NCI-H524 (cell line): Measurements from ENCODE around the gene LCT.
"Not testable (repeated sequence)": the region's sequence is repeated elsewhere in the genome, so short reads cannot be mapped to it uniquely, and the experiment has no call there.

Source experiments
- DNase-seq, 2 experiments: peaks; one replicate each; lab custom pipeline; 2025; lab: John Stamatoyannopoulos, UW

The LCT gene

DNA sequence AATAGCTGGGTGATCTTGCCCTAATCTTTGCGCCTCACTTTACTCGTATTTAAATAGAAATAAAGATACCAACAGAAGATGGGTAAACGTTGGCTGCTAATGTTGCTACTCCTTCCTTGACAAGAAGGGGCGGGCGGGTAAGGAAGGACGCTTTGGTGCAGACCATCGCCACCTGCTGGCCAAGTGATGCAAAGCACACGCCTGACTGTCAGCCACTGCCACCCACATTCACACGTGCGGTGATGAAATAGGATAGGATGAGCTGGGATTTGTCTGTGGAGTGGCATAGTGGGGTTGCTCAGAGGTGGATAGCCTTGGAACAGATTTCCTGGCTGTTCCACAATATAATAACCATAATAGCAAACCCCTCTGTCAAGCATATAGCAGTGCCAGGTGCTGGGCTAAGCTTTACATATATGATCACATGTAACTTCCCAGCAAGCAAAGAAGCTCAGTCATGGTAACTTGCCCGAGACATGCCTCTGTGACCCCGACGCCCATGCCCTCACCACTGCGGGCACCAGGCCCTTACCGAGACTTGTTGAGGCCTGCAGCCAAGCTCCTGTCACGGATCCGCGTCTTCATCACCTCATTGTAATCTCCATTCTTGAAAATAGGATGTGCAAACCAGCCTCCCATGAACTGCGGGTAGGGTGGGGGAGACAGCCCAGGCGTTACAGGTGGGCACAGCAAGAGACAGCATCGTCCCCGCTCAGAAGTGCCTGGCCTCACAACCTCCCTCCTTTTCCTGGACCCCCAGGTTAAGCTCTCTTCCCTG lies 39.3 kb downstream of the LCT start:
- DNase-seq = peak; percentile 23 to 71

DNA sequence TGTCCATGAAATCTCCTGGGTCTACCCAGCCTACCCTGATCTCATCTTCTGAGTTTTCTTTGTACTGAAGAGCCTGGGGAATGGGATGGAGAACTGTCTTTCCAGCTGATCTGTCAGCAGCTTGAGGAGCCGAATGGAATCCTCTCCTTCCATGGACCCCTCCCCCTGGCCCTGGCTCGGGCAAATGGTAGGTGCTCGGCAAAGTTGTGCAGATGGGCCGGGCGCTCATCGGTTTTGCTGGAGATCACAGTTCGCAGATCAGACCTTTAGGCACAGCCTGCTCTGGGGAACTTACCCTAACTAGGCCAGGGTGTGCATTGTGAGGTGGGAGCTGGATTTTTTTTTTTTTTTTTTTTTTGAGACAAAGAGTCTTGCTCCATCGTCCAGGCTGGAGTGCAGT lies 40.4 kb downstream of the LCT start:
- no peak for DNase-seq

DNA sequence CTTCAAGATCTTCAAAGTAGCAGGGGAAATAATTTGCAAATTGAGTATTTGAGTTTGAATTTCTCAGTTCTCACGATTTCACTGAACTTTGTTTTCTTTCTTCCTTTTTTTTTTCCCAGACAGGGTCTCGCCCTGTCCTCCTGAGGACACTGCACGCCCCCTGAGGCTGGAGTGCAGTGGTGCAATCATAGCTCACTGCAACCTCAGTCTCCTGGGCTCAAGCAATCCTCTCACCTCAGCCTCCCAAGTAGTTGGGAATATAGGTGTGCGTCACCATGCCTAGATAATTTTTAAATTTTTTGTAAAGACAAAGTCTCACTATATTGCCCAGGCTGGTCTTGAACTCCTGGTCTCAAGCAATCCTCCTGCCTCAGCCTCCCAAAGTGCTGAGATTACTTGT lies 41.3 kb downstream of the LCT start:
- DNase-seq = not testable (repeated sequence)

DNA sequence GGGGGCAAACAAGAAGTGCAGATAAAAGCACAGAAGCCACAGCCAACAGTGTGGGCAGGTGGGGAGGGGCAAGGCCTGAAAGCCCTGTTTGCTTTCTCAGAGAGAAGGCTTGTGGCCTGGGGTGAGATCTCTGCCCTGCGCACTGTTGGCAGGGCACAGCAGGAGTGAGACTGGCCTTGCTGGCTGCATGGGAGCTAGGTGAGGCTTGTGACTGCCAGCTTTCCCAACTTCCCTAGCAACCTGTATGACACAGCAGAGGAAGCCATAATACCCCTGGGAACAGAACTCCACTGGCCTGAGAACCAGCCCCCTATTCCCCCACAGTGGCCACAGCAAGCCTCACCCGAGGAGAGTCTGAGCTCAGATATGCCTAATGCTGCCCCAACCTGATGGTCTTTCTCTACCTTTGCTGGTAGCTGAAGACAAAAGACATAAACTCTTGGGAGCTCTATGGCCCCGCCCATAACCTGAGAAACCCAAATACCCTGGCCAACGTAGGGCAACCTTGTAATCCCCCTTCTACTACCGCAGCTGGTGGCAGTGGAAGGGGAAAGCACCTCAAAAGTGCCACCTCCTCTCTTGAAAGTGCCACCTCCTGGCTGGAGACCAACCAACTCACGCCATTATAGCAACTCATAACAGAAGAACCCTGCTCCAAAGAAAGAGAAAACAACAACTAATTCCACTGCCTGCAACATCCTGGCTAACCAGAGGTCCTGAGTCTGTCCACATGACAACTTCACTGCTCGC lies 44.4 kb downstream of the LCT start:
- no peak for DNase-seq

DNA sequence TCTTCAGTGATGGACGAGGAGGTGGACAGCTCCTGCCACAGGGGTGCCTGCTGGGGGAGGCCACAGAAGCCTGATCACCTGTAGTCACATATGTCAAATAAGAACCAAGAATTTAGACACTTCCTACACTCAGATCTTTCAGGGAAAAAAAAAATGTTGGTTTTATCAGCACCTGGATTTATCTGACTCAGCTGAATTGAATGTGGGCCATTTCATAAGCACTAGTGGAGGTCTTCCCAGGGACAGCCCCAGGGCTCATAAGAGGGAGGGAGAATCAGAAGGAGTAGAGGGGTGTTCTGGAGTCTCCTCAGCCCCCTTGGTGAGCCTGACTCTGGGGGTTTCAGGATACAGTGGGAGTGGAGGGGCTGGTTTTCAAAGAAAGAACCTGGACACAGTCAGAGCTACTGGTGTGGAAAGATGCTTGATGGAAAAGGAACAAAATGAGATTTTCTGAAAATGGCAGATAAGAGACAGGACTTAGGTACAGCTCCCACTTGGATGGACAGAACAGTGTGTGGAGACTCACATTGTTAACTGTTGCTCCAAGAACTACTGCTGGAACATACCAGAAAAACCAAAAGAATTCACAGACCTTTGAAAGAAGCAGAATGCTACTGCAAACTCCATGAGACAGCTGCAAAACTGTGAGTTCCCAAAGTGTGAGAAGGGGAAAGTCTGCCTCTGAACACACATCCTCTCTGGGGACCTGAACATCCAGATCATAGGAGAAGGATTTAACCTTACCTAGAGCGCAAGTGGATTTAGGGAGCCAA lies 45.4 kb downstream of the LCT start:
- no peak for DNase-seq

DNA sequence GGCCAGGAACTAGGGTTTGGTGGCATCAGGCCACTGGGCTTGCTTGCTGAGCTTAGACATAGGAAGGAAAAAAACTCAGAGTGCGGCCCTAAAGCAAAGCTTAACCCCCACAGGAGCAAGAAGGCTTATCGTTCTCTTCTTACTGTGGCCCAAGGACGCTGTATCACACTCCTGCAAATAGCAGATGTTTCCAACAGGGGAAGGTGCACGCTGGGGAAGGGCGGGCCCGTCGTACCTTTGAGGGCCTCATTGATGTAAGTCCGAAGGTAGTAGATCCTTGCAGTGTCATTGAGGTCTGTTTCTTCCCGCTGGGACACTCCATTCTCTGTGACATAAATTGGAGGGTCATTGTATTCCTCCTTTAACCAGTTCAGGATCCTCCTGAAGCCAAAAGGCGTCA lies 46.6 kb downstream of the LCT start:
- DNase-seq = no peak

DNA sequence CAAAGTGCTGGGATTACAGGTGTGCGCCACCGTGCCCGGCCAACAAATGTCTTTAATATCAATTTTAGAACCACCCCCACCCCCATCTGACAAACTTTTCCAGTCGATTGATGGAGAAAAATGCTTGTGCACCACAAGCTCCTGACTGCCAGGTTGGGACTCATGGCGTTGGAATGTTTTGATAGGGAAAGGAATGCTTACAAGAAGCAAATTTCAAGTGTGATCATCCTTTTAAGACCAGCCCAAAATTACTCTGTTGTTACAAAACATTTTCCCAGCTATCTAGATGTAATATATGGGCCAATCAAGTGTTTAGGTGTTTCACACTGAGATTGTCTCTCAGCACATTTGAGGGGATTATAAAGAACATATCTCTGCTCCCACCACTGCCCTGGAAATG lies 50.2 kb downstream of the LCT start:
- no peak for DNase-seq

DNA sequence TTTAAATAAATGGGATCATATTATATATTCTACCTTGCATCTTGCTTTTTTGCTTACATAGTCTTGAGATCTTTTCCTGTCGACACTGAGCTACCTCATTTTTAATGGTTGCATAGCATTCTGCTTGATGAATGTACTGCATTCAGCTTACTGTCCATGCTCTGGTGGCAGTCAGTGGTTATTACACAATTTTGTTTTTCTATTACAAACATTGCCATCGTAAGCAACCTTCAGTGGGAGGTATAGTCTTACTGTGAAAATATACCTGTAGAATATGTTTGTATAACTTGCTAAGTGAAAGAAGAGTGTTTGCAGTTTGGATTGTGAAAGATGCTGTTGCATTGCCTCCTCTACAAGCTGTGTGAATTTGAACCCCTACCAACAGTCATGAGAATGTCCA lies 52.0 kb downstream of the LCT start:
- no peak for DNase-seq

DNA sequence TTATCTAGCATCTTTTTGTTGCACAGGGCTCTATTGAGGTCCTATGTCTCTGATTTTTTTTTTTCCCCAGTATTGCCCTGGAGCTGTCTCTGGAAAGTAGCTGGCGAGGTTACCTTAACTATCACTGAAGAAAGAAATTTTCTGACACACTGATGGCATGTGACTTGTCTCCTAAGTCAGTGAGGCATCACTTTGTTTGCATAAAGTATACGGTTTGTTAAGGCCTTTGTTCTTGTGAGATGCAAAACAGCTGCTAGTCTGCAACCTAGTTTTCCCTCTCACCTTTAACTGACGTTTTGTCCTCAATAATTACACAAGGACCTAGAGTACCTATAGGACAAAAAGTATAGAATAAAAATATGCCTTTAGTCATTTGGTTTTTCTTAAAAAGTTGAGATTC lies 53.5 kb downstream of the LCT start:
- DNase-seq = no peak

DNA sequence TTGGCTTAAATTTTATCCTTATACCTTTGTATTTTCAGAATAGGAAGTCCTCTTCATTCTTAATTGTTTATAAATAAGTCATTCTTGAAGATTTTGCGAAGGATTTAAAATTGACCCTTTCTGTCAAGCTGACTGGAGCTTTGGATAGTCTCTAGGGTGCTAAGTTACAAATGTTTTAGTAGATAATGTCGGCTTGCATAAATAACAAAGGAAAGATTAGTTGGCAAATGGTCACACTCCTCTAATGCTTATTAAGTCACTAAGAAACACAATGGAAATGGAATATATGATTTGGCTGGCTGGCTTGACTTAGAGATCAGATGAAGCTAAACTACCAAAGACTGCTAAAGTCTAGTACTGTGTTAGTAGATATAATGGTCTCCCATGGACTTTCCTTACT lies 54.8 kb downstream of the LCT start:
- no peak for DNase-seq

DNA sequence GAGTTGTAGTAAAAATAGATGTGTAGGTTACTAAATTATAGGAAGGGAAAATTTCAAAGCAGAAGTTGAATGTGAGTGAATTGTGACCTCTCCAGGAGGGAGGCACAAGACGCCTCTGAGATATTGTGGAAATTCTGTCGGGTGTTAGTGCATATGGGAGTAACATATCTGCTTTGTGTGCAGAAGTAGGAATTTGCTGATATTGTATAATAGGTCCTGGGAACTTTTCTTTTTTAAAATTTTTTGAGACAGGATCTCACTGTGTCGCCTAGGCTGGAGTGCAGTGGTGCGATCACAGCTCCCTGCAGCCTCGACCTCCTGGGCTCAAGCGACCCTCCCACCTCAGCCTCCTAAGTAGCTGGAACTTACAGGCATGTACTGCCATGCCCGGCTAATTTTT lies 60.6 kb downstream of the LCT start:
- no peak for DNase-seq

DNA sequence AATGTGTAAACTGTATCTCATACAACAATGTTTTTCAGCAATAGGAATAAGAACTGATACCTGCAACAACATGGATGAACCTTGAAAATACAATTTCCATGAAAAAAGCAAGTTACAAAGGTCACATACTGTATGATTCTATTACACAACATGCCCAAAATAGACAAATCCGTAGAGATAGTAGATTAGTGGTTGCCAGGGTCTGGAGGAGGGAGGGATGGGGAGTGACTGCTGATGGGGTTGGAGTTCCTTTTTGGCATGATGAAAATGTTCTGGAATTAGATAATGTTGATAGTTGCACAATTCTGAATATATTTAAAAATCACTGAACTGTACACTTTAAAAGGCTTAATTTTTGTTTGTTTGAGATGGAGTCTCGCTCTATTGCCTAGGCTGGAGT lies 61.6 kb downstream of the LCT start:
- DNase-seq = no peak

DNA sequence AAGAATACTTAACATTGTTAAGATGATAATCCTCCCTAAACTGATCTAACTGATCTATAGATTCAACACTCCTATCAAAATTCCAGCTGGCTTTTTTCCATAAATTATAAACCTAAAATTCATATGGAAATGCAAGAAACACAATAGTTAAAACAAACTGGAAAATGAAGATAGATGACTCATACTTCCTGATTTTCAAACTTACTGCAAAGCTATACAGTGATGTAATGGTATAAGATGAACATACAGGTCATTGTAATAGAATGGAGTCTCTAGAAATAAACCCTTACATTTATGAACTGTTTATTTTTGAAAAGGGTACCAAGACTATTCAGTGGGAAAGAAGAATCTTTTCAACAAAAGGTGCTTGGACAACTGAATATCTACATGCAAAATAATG lies 63.1 kb downstream of the LCT start:
- DNase-seq = no peak

DNA sequence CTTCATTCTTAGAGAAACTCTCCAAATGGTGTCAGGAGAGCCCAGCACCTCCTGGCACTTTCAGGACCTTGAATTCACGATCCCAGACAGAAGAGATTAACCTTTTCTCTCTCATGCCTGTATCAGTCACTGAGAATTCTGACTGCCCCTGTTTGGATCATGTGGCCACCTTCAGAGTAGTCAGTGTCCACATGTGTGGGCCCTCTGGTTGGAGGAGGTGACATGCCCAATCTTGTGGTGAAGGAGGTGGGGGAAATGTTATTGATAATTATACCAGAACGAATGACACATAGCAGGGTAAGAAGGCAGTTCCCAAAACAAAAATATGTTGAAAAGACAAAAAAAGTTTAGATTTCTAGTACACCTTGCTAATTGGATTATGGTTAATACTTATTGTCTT lies 63.7 kb downstream of the LCT start:
- no peak for DNase-seq

DNA sequence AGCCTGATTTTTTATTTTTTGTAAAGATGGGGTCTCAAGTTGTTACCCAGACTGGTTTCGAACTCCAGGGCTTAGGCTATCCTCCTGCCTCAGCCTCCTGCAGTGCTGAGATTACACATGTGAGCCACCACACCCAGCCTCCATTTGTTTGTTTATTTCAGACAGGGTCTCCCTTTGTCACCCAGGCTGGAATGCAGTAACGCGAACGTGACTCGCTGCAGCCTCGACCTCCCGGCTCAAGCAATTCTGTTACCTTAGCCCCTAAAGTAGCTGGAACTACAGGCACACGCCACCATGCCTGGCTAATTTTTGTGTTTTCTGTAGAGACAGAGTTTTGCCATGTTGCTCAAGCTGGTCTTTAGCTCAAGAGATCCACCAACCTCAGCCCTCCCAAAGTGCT lies 68.1 kb downstream of the LCT start:
- no peak for DNase-seq

DNA sequence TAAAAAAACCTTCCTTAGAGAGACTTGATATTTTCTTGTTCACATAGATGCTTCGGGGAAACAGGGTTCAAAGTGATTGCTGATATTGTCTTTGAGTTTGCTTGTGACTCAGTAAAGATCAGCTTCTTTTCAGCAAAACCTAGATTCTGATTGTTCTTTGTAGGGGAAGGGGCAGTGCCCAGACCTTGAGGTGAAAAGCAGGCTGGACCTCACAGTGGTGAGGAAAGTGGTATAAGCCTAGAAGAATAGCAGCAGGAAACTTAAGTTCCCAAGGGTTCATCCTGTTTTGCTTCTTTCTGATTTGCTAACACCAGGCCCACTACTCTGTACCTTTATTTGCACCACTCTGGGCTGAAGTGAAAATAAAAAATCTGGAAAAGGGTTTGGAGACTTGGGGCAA lies 74.5 kb downstream of the LCT start:
- no peak for DNase-seq

DNA sequence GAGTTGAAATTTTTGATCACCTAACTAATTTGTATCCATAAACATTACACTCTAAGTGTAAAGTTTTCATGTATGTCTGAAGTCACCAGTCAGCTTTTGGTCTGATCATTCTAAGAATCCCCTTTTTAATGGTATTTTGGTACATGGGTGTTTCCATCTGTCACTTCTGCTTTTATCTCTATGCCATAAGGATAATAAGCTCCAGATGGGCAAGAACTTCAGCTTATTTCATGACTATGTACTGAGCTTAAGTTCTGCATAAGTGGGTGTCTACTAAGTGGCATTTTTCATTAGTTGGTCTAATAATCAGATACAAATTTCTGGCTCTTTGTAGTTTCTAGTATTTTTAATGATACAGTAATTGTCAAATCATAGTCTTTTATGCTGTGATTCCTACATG lies 75.0 kb downstream of the LCT start:
- peak; percentile 79 to 90 for DNase-seq

DNA sequence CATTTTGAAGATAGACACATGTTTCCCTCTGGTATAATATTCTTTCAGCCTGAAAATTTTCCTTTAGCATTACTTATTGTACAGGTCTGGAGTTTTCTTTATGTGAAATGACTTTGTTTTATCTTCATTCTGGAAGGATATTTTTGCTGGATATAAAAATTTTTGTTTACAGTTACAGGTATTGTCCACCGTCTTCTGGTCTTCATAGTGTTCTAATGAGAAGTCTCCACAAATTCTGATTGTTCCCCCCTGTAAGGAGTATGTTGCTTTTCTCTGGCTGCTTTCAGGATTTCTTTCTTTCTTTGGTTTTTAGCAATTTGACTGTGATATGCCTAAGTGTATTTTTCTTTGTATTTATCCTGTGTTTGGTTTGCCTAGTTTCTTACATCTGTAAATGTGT lies 80.3 kb downstream of the LCT start:
- no peak for DNase-seq

DNA sequence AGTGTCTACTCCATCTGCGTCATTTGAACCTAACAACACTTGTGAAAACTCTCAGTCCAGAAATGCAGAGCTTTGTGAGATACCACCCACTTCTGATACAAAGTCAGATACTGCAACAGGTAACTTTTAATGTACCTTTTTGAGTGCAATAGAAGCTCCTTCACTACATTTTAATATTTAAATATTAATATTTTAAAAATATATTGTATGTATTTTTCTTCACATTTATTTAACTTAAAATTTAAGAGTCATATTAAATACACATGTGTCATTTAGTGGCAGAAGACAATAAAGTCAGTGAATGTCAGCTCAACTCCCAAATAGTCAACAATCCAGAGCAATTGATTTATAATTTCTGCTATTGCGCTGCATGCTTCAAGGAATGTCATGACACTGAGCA lies 81.4 kb downstream of the LCT start:
- DNase-seq = no peak

DNA sequence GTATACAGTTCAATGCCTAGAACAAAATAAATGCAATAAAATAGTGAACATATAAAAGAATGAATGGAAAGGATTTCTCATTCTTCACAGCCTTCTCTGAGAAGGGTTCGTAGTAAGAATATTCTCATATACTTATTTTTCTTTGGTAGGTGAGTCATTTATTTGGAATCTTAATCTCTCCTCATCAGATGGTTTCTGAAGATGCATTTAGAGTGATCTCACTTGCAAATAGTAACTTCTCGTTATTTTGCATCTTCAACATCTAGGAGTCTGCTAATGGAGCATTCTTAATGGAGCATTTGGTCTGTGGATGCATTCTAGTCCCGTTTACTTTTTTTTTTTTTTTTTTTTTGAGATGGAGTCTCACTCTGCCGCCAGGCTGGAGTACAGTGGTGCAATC lies 91.4 kb downstream of the LCT start:
- DNase-seq = no peak

DNA sequence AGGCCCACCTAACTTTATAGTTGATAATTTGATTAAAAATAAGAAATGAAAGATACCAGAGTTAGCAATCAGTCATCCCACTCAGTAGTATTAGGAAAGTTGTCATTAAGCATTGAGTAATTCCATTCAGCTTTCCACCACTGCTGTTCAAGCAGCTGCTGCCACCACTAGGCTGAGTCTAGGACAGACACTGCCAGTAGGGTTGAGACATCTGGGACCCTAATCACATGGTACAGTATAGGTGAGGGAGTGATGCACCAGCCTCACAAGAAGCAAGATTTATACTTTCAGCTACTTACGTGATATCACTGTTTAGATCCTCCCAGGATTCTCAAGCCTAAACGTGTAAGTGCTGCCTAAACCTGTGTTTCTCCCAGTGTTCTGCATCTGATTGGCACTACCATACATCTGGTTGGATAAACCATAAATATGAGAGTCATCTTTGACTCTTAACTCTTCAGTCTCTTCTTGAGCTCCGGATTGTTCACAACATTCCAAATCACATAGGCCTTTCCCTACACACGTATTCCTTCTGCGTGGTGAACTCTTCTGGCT lies 92.1 kb downstream of the LCT start:
- peak; percentile 39 to 82 for DNase-seq

DNA sequence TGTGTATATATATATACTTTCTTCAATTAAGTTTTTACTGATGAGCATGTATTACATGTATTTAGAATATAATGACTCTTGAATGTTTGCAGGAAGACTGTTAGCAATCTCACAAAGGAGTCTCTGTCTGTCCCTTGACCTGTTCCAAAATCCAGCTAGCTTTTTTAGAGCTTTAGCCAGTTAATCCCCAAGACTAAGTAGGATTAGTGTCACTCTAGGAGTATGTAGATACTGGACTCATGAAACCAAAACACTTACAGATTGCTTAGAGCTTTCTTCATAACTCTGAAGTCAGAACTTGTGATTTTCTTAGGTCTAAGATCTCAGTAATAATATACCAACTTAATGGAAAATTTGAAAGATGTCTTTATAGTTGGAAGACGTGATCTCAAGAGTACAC lies 93.1 kb downstream of the LCT start:
- peak; percentile 29 to 82 for DNase-seq

DNA sequence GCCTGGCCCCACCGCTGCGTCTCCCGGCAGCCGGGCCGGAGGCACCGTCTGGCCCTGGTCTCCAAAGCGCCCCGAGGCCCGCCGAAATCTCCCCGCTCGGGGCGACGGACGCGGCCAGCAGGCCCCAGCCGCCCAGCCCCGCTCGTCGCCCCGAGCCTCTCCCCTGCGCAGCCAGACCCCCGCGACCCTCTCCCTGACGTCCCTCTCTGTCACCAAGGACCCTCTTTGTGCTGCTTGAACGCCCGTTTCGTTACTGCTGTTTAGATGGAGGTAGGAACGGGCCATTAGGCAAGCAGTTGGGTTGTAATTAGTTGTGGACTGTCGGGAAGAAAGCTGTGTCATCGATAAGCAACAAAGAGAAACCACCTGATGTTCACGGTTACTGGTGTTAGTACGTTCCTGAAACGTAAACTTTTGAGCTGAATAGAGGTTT lies 94.6 kb downstream of the LCT start:
- peak; percentile 21 to 46 for DNase-seq
